CD4-positive, alpha-beta T cell (primary cell): Measurements from ENCODE around the gene GULP1. TPM values are rescaled to one million over a fixed set of nuclear protein-coding genes. Genes with fewer than 3 reads are reported as not detected.

Source experiments
- ATAC-seq: fragments of 200-7000 bp; cut with Tn5 transposase; one replicate; pipeline ENCODE4 v1.10.0; 2022; ENCODE audit warnings: mild to moderate bottlenecking; ENCODE audit not compliant: poor library complexity
- CTCF ChIA-PET: fragments of 350-600 bp; sonication (Branson Sonifier 250); formaldehyde crosslinking; loops from one replicate; lab custom pipeline; 2021; ENCODE audit warnings: antibody characterized with exemption, inconsistent platforms; lab: Charles Lee
- POLR2A ChIA-PET: fragments of 350-600 bp; sonication (Branson Sonifier 250); formaldehyde crosslinking; loops from one replicate; lab custom pipeline; 2021; ENCODE audit warnings: antibody characterized with exemption, inconsistent platforms; lab: Charles Lee
- DNase-seq, 14 experiments: peaks; one replicate each; pipeline ENCODE4 v3.0.0-alpha.2; 2013 to 2020; ENCODE audit warnings: mixed read lengths in 2 of 14
- H3K27ac ChIP-seq, 2 donors: one replicate each; pipeline versions ENCODE4 v1.5.1 to v1.7.0; 2013; ENCODE audit warnings: low read length in 2 of 2, low read depth in 1 of 2, mild to moderate bottlenecking in 1 of 2
- H3K27me3 ChIP-seq, 2 experiments: 1 replicate in 1 of 2; 2 replicates in 1 of 2; pipeline versions ENCODE4 v1.6.1 to v1.7.0; 2013; ENCODE audit warnings: low read length in 2 of 2, control low read depth in 1 of 2, mild to moderate bottlenecking in 1 of 2, moderate library complexity in 1 of 2; ENCODE audit not compliant: insufficient read depth in 2 of 2, control insufficient read depth in 1 of 2
- H3K36me3 ChIP-seq: one replicate; pipeline ENCODE4 v1.6.1; 2013; ENCODE audit warnings: low read length, control low read depth; ENCODE audit not compliant: insufficient read depth
- H3K4me1 ChIP-seq: one replicate; pipeline ENCODE4 v1.6.1; 2013; ENCODE audit warnings: low read length, control low read depth; ENCODE audit not compliant: insufficient read depth
- H3K4me3 ChIP-seq: one replicate; pipeline ENCODE4 v1.5.1; 2013; ENCODE audit warnings: mild to moderate bottlenecking, low read length, moderate library complexity
- H3K9me3 ChIP-seq, 2 experiments: 1 replicate in 1 of 2; 2 replicates in 1 of 2; pipeline versions ENCODE4 v1.6.1 to v1.7.0; 2013; ENCODE audit warnings: low read length in 2 of 2, mild to moderate bottlenecking in 2 of 2, control low read depth in 1 of 2, moderate library complexity in 1 of 2; ENCODE audit not compliant: control insufficient read depth in 1 of 2, insufficient read depth in 1 of 2
- H3K27ac Mint-ChIP-seq: one replicate; pipeline ENCODE4 v1.8.0; 2020; ENCODE audit warnings: mixed read lengths
- H3K27me3 Mint-ChIP-seq: one replicate; pipeline ENCODE4 v1.8.0; 2021; ENCODE audit warnings: mixed read lengths
- H3K36me3 Mint-ChIP-seq: one replicate; pipeline ENCODE4 v1.8.0; 2021; ENCODE audit warnings: low read depth, mixed read lengths
- H3K4me1 Mint-ChIP-seq: one replicate; pipeline ENCODE4 v1.8.0; 2021; ENCODE audit warnings: low read depth, mixed read lengths
- H3K4me3 Mint-ChIP-seq: one replicate; pipeline ENCODE4 v1.8.0; 2020; ENCODE audit warnings: mild to moderate bottlenecking, mixed read lengths
- H3K9me3 Mint-ChIP-seq: one replicate; pipeline ENCODE4 v1.8.0; 2020; ENCODE audit warnings: mixed read lengths
- CTCF ChIP-seq: fragments of 200-600 bp; IDR thresholded peaks from one replicate; pipeline ENCODE4 v1.8.0; 2022; ENCODE audit warnings: antibody characterized with exemption, mild to moderate bottlenecking
- intact Hi-C, 2 experiments: fragments of 100-400 bp; cut with DNase I in 1 of 2; cut with micrococcal nuclease in 1 of 2; formaldehyde crosslinking; loops; one replicate each; pipeline versions ENCODE4 v1.15.1 to v1.9.0; 2023 to 2025; cut with DNase I, micrococcal nuclease
- total RNA-seq, 174 experiments: library from RNA in 2 of 174; stranded (reverse) in 2 of 174; gene quantifications; one replicate each; pipeline ENCODE4 v1.2.3 and lab custom pipeline; 2021 to 2026

GULP1 gene
- total RNA-seq, 2 experiments from 2014 or later = not detected

- no peaks in the 10 kb centered on the region for H3K27me3 ChIP-seq
Measured at GRCh38 chr2:188622601-188623260, 331.1 kb downstream of the GULP1 start.

GRCh38 chr2:188623995-188624643 lies 332.4 kb downstream of the GULP1 start:
- Mint-ChIP-seq H3K4me3 (no peak overlapping the region), H3K9me3 (no peaks in the 10 kb centered on the region), H3K27me3 (no peaks in the 10 kb centered on the region), H3K36me3 (no peaks in the 10 kb centered on the region), H3K4me1 (no peaks in the 10 kb centered on the region), H3K27ac (no peak overlapping the region)
- intact Hi-C loops = no loop called here
- POLR2A ChIA-PET = no interaction called here
- ATAC-seq (no peak), DNase-seq (no peak)
- Histone ChIP-seq H3K4me1 (no peaks in the 10 kb centered on the region), H3K4me3 (no peak overlapping the region), H3K27me3 (no peaks in the 10 kb centered on the region), H3K9me3 (no peaks in the 10 kb centered on the region), H3K27ac (no peak overlapping the region), H3K36me3 (no peaks in the 10 kb centered on the region)
- TF ChIP-seq CTCF = no peak
- CTCF ChIA-PET = no interaction called here

More at GRCh38 chr2:188622601-188623260, 331.1 kb downstream of the GULP1 start:
- no peak overlapping the region for H3K27ac Mint-ChIP-seq
- TF ChIP-seq CTCF = no peak
- no peak for DNase-seq
- no peak overlapping the region for H3K27ac ChIP-seq
- no peaks in the 10 kb centered on the region for H3K9me3 Mint-ChIP-seq
- no peaks in the 10 kb centered on the region for H3K4me1 ChIP-seq
- no peak for ATAC-seq
- no peaks in the 10 kb centered on the region for H3K9me3 ChIP-seq
- POLR2A ChIA-PET = no interaction called here
- CTCF ChIA-PET = no interaction called here
- H3K27me3 Mint-ChIP-seq = no peaks in the 10 kb centered on the region
- no peak overlapping the region for H3K4me3 Mint-ChIP-seq
- no peaks in the 10 kb centered on the region for H3K36me3 Mint-ChIP-seq
- H3K4me3 ChIP-seq = no peak overlapping the region
- H3K4me1 Mint-ChIP-seq = no peaks in the 10 kb centered on the region
- intact Hi-C loops = no loop called here
- no peaks in the 10 kb centered on the region for H3K36me3 ChIP-seq

- intact Hi-C loops = no loop called here
- no peak for ATAC-seq
- H3K4me3 Mint-ChIP-seq = no peak overlapping the region
- CTCF ChIA-PET = no interaction called here
- POLR2A ChIA-PET = no interaction called here
- H3K9me3 Mint-ChIP-seq = no peaks in the 10 kb centered on the region
- no peak for TF ChIP-seq CTCF
- Histone ChIP-seq H3K27ac (no peak overlapping the region), H3K36me3 (no peaks in the 10 kb centered on the region), H3K4me1 (no peaks in the 10 kb centered on the region), H3K27me3 (no peaks in the 10 kb centered on the region), H3K4me3 (no peak overlapping the region), H3K9me3 (no peaks in the 10 kb centered on the region)
- no peaks in the 10 kb centered on the region for H3K36me3 Mint-ChIP-seq
- no peaks in the 10 kb centered on the region for H3K27me3 Mint-ChIP-seq
- no peak for DNase-seq
- H3K27ac Mint-ChIP-seq = no peak overlapping the region
- H3K4me1 Mint-ChIP-seq = no peaks in the 10 kb centered on the region
Measured at GRCh38 chr2:188627471-188627870, 335.8 kb downstream of the GULP1 start.
